Bronchial epithelial cell (primary cell): ENCODE measurements around the gene MRPL54. TPM values are rescaled to one million over a fixed set of nuclear protein-coding genes. Genes with fewer than 3 reads are reported as not detected.
"Not testable (repeated sequence)": the region's sequence is repeated elsewhere in the genome, so short reads cannot be mapped to it uniquely, and the experiment has no call there.

Experiments used
- DNase-seq: peaks from one replicate; pipeline ENCODE4 v3.0.0-alpha.2; 2010; ENCODE audit warnings: low read depth
- FAIRE-seq: peaks from 2 replicates; lab custom pipeline; 2011; peaks lifted over from hg19 to GRCh38; lab: Jason Lieb, UNC
- H3K27me3 ChIP-seq: 2 replicates; pipeline ENCODE4 v1.5.1; 2011; ENCODE audit warnings: low read length; ENCODE audit not compliant: control insufficient read depth, insufficient read depth
- H3K36me3 ChIP-seq: 2 replicates; pipeline ENCODE4 v1.5.1; 2011; ENCODE audit warnings: low read length; ENCODE audit not compliant: control insufficient read depth, insufficient read depth
- H3K4me3 ChIP-seq: 2 replicates; pipeline ENCODE4 v1.5.1; 2011; ENCODE audit warnings: mild to moderate bottlenecking, low read depth, low read length, control low read depth
- CTCF ChIP-seq: IDR thresholded peaks from 2 replicates; pipeline ENCODE4 v1.5.1; 2011; ENCODE audit warnings: mild to moderate bottlenecking, moderate library complexity, low read length, control low read depth, inconsistent platforms; ENCODE audit not compliant: insufficient read depth, severe bottlenecking
- total RNA-seq: library from RNA; depleted of rRNA; stranded (reverse); fragments of >200 nt; gene quantifications from 2 replicates; pipeline ENCODE4 v1.2.1, GENCODE V29; 2014

MRPL54 gene
- total RNA-seq, 1 donor from 2014 or later, result 84.8 TPM

- H3K27me3 ChIP-seq, result no peaks in the 10 kb centered on the region
- peak within 1 kb of the TSS; percentile 99 for H3K4me3 ChIP-seq
- peak; percentile 85 for TF ChIP-seq CTCF
- peaks cover 10% of the 10 kb centered on the region for H3K36me3 ChIP-seq
- DNase-seq, result peak; percentile 76
- no peak for FAIRE-seq
These were observed 926 bp upstream of the MRPL54 start, which contains the start of gene APBA3 for GRCh38 chr19:3761382-3762129. TSS of gene APBA3 (minus strand) at chr19:3761692. CDS start at chr19:3760264, 1,428 bp downstream.

DNA sequence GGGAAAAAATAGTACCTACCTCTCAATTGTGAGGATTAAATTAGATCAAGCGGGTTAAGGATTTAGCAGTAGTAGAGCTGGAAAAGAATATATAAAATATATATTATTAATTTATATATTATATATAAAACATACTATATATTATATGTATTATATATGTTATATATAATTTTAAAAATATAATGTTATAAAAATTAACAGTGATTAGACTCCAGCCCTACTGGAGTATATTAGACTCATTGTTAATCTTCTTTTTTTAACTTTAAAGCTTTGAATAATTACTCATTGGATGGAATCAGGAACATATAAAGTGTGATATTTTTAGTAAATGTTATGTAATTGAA lies 380 bp upstream of the MRPL54 start:
- TF ChIP-seq CTCF, result no peak
- FAIRE-seq (no peak), DNase-seq (no peak)
- Histone ChIP-seq H3K36me3 (peaks cover 14% of the 10 kb centered on the region), H3K4me3 (no peak overlapping the region), H3K27me3 (no peaks in the 10 kb centered on the region)

- DNase-seq, result no peak
- TF ChIP-seq CTCF, result no peak
- Histone ChIP-seq H3K27me3 (no peaks in the 10 kb centered on the region), H3K4me3 (no peak overlapping the region), H3K36me3 (peaks cover 13% of the 10 kb centered on the region)
- FAIRE-seq, result no peak
These were observed 2.6 kb downstream of the MRPL54 start for GRCh38 chr19:3765121-3765520.

GRCh38 chr19:3765757-3766156 lies 3.3 kb downstream of the MRPL54 start:
- DNase-seq, H3K4me3 ChIP-seq, H3K27me3 ChIP-seq, FAIRE-seq: not testable (repeated sequence)
- H3K36me3 ChIP-seq, result peaks cover 13% of the 10 kb centered on the region

DNA sequence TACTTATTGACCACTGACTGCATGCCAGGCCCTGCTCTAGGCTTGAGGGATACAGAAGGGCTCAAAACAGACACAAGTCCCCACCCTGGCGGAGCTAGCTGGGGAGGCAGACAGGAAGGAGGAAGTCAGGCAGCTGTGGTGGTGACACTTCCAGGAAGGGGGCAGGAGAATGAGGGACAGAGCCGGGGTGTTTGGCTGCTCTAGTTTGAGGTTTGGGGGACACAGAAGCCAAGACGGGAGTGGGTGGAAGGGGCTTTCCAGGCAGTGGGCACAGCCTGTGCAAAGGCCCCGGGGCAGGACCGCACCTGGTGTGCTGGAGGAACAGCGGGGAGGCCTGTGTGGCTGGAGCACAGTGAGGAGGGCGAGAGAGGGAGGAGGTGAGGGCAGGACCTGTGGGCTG lies 4.0 kb downstream of the MRPL54 start:
- Histone ChIP-seq H3K4me3 (no peak overlapping the region), H3K27me3 (no peaks in the 10 kb centered on the region), H3K36me3 (peaks cover 13% of the 10 kb centered on the region)
- FAIRE-seq (no peak), DNase-seq (no peak)
- TF ChIP-seq CTCF, result no peak

DNA sequence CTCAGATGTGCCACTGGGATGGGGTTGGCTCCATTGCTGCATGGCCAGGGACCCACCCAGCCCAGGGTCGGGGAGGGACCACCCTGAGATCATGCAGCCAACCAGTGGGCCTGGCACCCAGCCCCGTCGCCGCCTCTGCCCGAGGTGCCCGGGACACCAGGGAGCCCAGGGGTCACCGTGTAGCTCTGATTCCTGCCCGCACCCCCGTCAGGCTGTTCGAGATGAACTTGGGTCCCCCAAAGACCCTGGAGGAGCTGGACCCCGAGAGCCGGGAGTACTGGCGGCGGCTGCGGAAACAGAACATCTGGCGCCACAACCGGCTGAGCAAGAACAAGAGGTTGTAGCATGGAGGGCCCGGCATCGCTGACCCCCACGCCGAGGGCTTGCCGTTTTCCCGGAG lies 4.6 kb downstream of the MRPL54 start:
- no peak overlapping the region for H3K4me3 ChIP-seq
- DNase-seq (no peak), FAIRE-seq (no peak)
- no peaks in the 10 kb centered on the region for H3K27me3 ChIP-seq
- TF ChIP-seq CTCF, result no peak
- H3K36me3 ChIP-seq, result peaks cover 13% of the 10 kb centered on the region
